Mesenteric fat pad (tissue), 1 donor: Measurements from ENCODE around the gene SLC27A2. TPM values are rescaled to one million over a fixed set of nuclear protein-coding genes. Genes with fewer than 3 reads are reported as not detected.

ENCODE experiments used
- DNase-seq: peaks from one replicate; pipeline ENCODE4 v3.0.0-alpha.2; 2020; ENCODE audit warnings: low spot score
- total RNA-seq: library from RNA; stranded (reverse); fragmentation: NEBNext Ultra II Directional; extraction: Animal tissue kit (Norgen Biotek cat#: 25700); gene quantifications from one replicate; pipeline ENCODE4 v1.2.1, GENCODE V29; 2021
- donor health status: DM: yes; HTN: yes; CAD: no.

SLC27A2 gene
- total RNA-seq, 1 donor from 2014 or later, result 1.7 TPM

DNA sequence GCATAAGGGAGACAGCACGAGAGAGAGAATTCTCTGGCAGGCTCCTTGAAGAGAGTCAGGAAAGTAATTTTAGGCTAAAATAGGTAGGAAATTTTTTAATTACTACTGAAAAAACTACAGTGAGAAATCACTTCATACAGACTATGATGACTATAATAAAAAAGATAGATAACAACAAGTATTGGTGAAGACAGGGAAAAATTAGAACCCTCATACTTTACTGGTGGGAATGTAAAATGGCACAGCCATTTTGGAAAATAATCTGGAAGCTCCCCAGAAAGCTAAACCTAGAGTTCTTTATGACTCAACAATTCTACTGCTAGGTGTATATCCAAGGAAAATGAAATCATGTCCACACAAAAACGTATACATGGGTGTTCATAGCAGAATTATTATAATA is 85.6 kb downstream of the SLC27A2 start:
- no peak for DNase-seq

DNA sequence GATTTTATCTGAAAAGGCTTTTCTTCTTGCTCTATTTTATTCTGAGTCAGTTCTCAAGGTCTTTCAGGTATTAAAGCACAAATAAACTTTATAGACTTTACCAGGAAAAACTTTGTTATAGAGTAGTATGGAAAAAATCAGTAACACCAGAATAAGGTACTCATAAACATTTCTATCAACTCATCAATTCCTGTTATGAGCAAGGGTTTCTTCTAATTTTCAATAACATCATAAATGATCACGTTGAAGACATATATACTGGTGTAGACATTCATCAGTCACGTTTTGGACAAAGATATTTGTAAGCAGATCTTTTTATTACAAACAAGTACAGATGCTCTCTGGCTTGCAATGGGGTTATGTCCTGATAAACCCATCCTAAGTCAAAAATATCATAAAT is 93.1 kb downstream of the SLC27A2 start:
- DNase-seq, result no peak

DNA sequence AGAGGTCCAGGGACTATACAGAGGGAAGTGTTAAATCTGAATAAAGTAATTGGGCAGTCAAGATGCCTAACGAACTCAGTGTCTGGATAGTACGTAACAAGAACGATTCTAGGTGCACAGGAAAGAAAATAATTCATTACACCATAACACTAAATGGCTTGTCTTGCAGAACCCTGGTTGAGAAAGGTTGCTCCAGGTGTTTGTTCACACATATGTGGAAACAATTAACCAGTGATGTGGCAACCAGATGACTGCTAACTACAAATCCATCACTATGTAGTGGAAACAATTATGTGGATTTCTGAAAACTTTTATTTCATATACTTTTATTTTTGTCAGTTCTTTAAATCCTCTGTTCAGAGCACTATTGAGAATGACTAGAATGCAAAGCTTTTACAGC is 93.9 kb downstream of the SLC27A2 start:
- no peak for DNase-seq

DNA sequence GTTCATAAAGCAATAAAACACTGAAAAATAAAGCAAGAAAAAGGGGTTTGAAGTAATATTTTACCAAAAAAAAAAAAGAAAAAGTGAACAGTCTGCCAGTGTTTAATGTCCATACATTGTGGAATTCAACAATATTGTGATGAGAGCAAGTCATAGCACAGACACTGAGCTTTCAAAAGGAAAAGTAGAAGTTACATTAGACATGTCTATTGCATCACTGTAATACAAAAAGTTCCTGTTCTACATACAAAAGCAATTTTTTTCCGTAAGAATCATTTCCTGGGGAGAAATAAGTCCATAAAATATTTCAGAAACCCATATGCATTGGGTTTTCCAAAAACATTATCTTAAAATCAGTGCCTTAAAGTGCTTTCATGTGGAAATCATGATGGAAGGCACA is 95.4 kb downstream of the SLC27A2 start:
- no peak for DNase-seq

DNA sequence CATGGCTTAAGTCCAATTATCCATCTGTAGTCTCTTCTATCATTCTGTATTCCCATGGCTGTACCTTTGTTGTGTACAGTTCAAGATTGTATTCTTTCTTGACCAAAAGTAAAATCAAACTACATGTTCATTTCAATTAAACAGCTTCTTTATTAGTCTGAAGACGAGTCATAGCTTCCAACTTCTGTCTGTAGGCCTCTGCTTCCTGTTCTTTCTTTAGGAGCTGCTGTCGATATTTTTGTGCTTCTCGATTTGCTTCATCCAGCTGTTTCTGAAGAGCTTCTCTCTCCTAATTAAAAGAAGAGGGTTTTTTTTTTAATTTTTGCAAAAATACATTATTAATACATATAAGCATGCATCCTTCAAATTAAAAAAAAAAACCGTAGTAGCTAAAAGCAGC is 96.5 kb downstream of the SLC27A2 start:
- DNase-seq, result no peak

DNA sequence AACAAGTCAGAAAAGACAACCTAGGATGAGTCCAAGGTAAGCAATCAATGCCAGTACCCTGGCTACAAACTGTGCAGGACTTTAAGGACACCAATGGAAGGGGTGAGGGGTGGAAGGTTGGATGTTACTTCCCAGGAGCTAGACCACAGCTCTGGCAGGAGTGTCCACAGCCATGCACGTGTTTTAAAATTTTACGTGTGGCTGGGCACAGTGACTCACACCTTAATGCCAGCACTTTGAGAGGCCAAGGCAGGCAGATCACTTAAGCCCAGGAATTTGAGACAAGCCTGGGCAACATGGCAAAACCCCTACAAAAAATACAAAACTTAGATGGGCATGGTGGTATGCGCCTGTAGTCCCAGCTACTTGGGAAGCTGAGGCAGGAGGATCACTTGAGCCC is 98.3 kb downstream of the SLC27A2 start:
- no peak for DNase-seq

DNA sequence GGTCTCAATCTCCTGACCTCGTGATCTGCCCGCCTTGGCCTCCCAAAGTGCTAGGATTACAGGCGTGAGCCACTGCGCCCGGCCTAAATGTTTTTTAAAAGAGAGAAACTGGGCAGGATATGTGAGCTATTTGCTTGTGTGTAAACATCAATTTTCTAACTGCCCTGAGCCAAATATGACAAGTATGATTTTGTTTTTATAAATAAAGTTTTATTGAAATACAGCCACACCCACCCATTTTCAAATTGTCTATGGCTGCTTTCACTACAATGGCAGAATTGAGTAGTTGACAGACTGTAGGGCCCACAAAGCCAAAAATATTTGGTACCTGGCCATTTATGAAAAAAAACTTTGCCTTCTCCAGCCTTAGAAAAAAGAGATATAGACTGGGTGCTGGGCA is 99.4 kb downstream of the SLC27A2 start:
- no peak for DNase-seq

Other genes with a start within 250 kb of the SLC27A2 start
- gene ATP8B4, start 63.0 kb upstream of the SLC27A2 start, total RNA-seq, result 31.5 TPM
- 3.2 TPM for gene HDC, start 83.5 kb downstream of the SLC27A2 start, total RNA-seq
- gene GABPB1, start 173.0 kb downstream of the SLC27A2 start, total RNA-seq, result 22.0 TPM
- gene USP8, start 242.2 kb downstream of the SLC27A2 start, total RNA-seq, result 62.1 TPM